ENCODE data around the gene ZNF135.
A peak's percentile ranks its signal among the peaks of the same experiment; 100 is the strongest.

The ZNF135 gene

GRCh38 chr19:58014141-58014540 lies 44.9 kb upstream of the ZNF135 start:
- TF ChIP-seq CTCF (conservative IDR thresholded peaks at IDR 0.05; ENCODE audit: low read depth, low read length): no peak
- Histone ChIP-seq H3K27me3 (ENCODE audit: insufficient read depth, low read depth) (no peaks in the 10 kb centered on the region), H3K4me2 (no peak overlapping the region)

GRCh38 chr19:58020129-58020528 lies 39.0 kb upstream of the ZNF135 start:
- Histone ChIP-seq H2AFZ (ENCODE audit: low read depth) (no peak overlapping the region), H3K27me3 (ENCODE audit: insufficient read depth, low read depth) (0 out of 2 replicates have a peak, but pooled peaks cover 3% of the 10 kb centered on the region), H3K36me3 (ENCODE audit: insufficient read depth) (no peaks in the 10 kb centered on the region), H3K4me1 (ENCODE audit: low read depth, poor library complexity, severe bottlenecking) (no peaks in the 10 kb centered on the region), H4K20me1 (ENCODE audit: insufficient read depth) (no peaks in the 10 kb centered on the region), H3K9ac (no peak overlapping the region), H3K4me2 (no peak overlapping the region), H3K27ac (no peak overlapping the region), H3K79me2 (ENCODE audit: insufficient read depth, low read depth) (no peaks in the 10 kb centered on the region), H3K4me3 (IDR thresholded peaks at IDR 0.05; ENCODE audit: insufficient read depth, low read depth, low read length) (no peak overlapping the region)
- no peak for TF ChIP-seq CTCF (conservative IDR thresholded peaks at IDR 0.05; ENCODE audit: low read depth, low read length)

More at GRCh38 chr19:58014141-58014540, 44.9 kb upstream of the ZNF135 start:
- Histone ChIP-seq H4K20me1 (ENCODE audit: insufficient read depth) (no peaks in the 10 kb centered on the region), H3K36me3 (ENCODE audit: insufficient read depth) (no peaks in the 10 kb centered on the region), H3K9ac (no peak overlapping the region), H3K4me3 (IDR thresholded peaks at IDR 0.05; ENCODE audit: insufficient read depth, low read depth, low read length) (no peak overlapping the region), H3K27ac (no peak overlapping the region), H2AFZ (ENCODE audit: low read depth) (no peak overlapping the region), H3K79me2 (ENCODE audit: insufficient read depth, low read depth) (no peaks in the 10 kb centered on the region), H3K4me1 (ENCODE audit: low read depth, poor library complexity, severe bottlenecking) (no peaks in the 10 kb centered on the region)

GRCh38 chr19:58021541-58022282 lies 37.4 kb upstream of the ZNF135 start:
- H3K27me3 ChIP-seq (ENCODE audit: insufficient read depth, low read depth): 0 out of 2 replicates have a peak, but pooled peaks cover 3% of the 10 kb centered on the region
- no peak overlapping the region for H3K9ac ChIP-seq
- no peak overlapping the region for H3K4me3 ChIP-seq (IDR thresholded peaks at IDR 0.05; ENCODE audit: insufficient read depth, low read depth, low read length)
- no peaks in the 10 kb centered on the region for H3K36me3 ChIP-seq (ENCODE audit: insufficient read depth)
- no peaks in the 10 kb centered on the region for H4K20me1 ChIP-seq (ENCODE audit: insufficient read depth)
- H3K27ac ChIP-seq: no peak overlapping the region
- TF ChIP-seq CTCF (conservative IDR thresholded peaks at IDR 0.05; ENCODE audit: low read depth, low read length): peak; percentile 37
- no peak overlapping the region for H2AFZ ChIP-seq (ENCODE audit: low read depth)
- no peaks in the 10 kb centered on the region for H3K4me1 ChIP-seq (ENCODE audit: low read depth, poor library complexity, severe bottlenecking)
- no peaks in the 10 kb centered on the region for H3K79me2 ChIP-seq (ENCODE audit: insufficient read depth, low read depth)
- H3K4me2 ChIP-seq: no peak overlapping the region

- 0 out of 2 replicates have a peak, but pooled peaks cover 3% of the 10 kb centered on the region for H3K27me3 ChIP-seq (ENCODE audit: insufficient read depth, low read depth)
- no peak overlapping the region for H3K9ac ChIP-seq
- TF ChIP-seq CTCF (conservative IDR thresholded peaks at IDR 0.05; ENCODE audit: low read depth, low read length): no peak; the same call in 1 of the 2 replicates
- H3K4me1 ChIP-seq (ENCODE audit: low read depth, poor library complexity, severe bottlenecking): no peaks in the 10 kb centered on the region
- H4K20me1 ChIP-seq (ENCODE audit: insufficient read depth): no peaks in the 10 kb centered on the region
- no peaks in the 10 kb centered on the region for H3K79me2 ChIP-seq (ENCODE audit: insufficient read depth, low read depth)
- H3K27ac ChIP-seq: no peak overlapping the region
- no peak overlapping the region for H3K4me3 ChIP-seq (IDR thresholded peaks at IDR 0.05; ENCODE audit: insufficient read depth, low read depth, low read length)
- no peaks in the 10 kb centered on the region for H3K36me3 ChIP-seq (ENCODE audit: insufficient read depth)
- H3K4me2 ChIP-seq: no peak overlapping the region
- H2AFZ ChIP-seq (ENCODE audit: low read depth): no peak overlapping the region
Observed at GRCh38 chr19:58022283-58022660, 36.8 kb upstream of the ZNF135 start.

Data from KMS-11 (cell line).